Right kidney (tissue), 1 donor: Measurements from ENCODE around the gene PRDM5.
"Not testable (repeated sequence)": the region's sequence is repeated elsewhere in the genome, so short reads cannot be mapped to it uniquely, and the experiment has no call there.

Source experiments
- DNase-seq: peaks from one replicate; pipeline ENCODE4 v3.0.0-alpha.2; 2016

PRDM5 gene

GRCh38 chr4:120699354-120699753 lies 223.2 kb downstream of the PRDM5 start:
- no peak for DNase-seq

- DNase-seq = no peak
These were observed 227.6 kb downstream of the PRDM5 start for GRCh38 chr4:120694973-120695372.

GRCh38 chr4:120693816-120694215 lies 228.7 kb downstream of the PRDM5 start:
- no peak for DNase-seq

GRCh38 chr4:120692964-120693363 lies 229.6 kb downstream of the PRDM5 start:
- DNase-seq = no peak

GRCh38 chr4:120691536-120691935 lies 231.0 kb downstream of the PRDM5 start:
- no peak for DNase-seq

- DNase-seq = no peak
These were observed 231.4 kb downstream of the PRDM5 start for GRCh38 chr4:120691106-120691505.

- no peak for DNase-seq
These were observed 233.7 kb downstream of the PRDM5 start for GRCh38 chr4:120688791-120689190.

GRCh38 chr4:120685756-120686278 lies 236.7 kb downstream of the PRDM5 start:
- no peak for DNase-seq

- DNase-seq = peak; percentile 12
These were observed 238.5 kb downstream of the PRDM5 start for GRCh38 chr4:120683897-120684540.

- no peak for DNase-seq
These were observed 239.5 kb downstream of the PRDM5 start for GRCh38 chr4:120682981-120683380.

- DNase-seq = no peak
These were observed 241.8 kb downstream of the PRDM5 start for GRCh38 chr4:120680647-120681228.

- DNase-seq = no peak
These were observed 248.8 kb downstream of the PRDM5 start for GRCh38 chr4:120673696-120674095.

GRCh38 chr4:120672558-120673147 lies 249.9 kb downstream of the PRDM5 start:
- no peak for DNase-seq

- DNase-seq = no peak
These were observed 250.4 kb downstream of the PRDM5 start for GRCh38 chr4:120672076-120672475.

GRCh38 chr4:120671538-120671937 lies 251.0 kb downstream of the PRDM5 start:
- no peak for DNase-seq

GRCh38 chr4:120667102-120667501 lies 255.4 kb downstream of the PRDM5 start:
- no peak for DNase-seq

- DNase-seq = no peak
These were observed 257.7 kb downstream of the PRDM5 start for GRCh38 chr4:120664851-120665250.

- DNase-seq = no peak
These were observed 262.8 kb downstream of the PRDM5 start for GRCh38 chr4:120659616-120660170.

- DNase-seq = no peak
These were observed 263.8 kb downstream of the PRDM5 start for GRCh38 chr4:120658772-120659171.

GRCh38 chr4:120653804-120654573 lies 268.5 kb downstream of the PRDM5 start:
- DNase-seq = no peak

GRCh38 chr4:120648336-120648735 lies 274.2 kb downstream of the PRDM5 start:
- not testable (repeated sequence) for DNase-seq
